Measurements from ENCODE around the gene MYO7B. TPM values are rescaled to one million over a fixed set of nuclear protein-coding genes. Genes with fewer than 3 reads are reported as not detected.

MYO7B gene
- total and polyA plus RNA-seq, 5 donors from 2014 or later = 0.12 TPM; not detected in 4

GRCh38 chr2:127619203-127619590 is 83.7 kb downstream of the MYO7B start:
- peaks cover 0 to 7% (median 5%) of the 10 kb centered on the region in 4 donors for H3K4me1 Mint-ChIP-seq
- H3K9me3 ChIP-seq (ENCODE audit: control insufficient read depth in 2 of 2, low read length in 2 of 2) = no peaks in the 10 kb centered on the region
- no peak overlapping the region for H3K27ac ChIP-seq (ENCODE audit: insufficient read depth, low read length, poor library complexity, severe bottlenecking)
- H3K4me3 Mint-ChIP-seq = no peak overlapping the region
- no peak for ATAC-seq (ENCODE audit: low read depth in 2 of 2)
- peaks cover 14% of the 10 kb centered on the region for H3K27me3 Mint-ChIP-seq
- no peaks in the 10 kb centered on the region for H3K36me3 ChIP-seq (ENCODE audit: control insufficient read depth, insufficient read depth, low read length)
- H3K9me3 Mint-ChIP-seq = no peaks in the 10 kb centered on the region
- H3K4me3 ChIP-seq (ENCODE audit: low read depth, low read length) = no peak overlapping the region
- peaks cover 3% of the 10 kb centered on the region for H3K36me3 Mint-ChIP-seq
- H3K27ac Mint-ChIP-seq = peak overlapping the region in 1 of 3 donors; percentile 59
- H3K27me3 ChIP-seq (ENCODE audit: control insufficient read depth, insufficient read depth, low read length) = no peaks in the 10 kb centered on the region
- DNase-seq = no peak
- no peaks in the 10 kb centered on the region for H3K4me1 ChIP-seq (ENCODE audit: control insufficient read depth, insufficient read depth, low read length, poor library complexity, severe bottlenecking)

- H3K27ac Mint-ChIP-seq = peak overlapping the region in 1 of 3 donors; percentile 59
- H3K4me1 Mint-ChIP-seq = peaks cover 0 to 7% (median 5%) of the 10 kb centered on the region in 4 donors
- ATAC-seq (ENCODE audit: low read depth in 2 of 2) (no peak), DNase-seq (no peak)
- Histone ChIP-seq H3K9me3 (ENCODE audit: control insufficient read depth in 2 of 2, low read length in 2 of 2) (no peaks in the 10 kb centered on the region), H3K4me1 (ENCODE audit: control insufficient read depth, insufficient read depth, low read length, poor library complexity, severe bottlenecking) (no peaks in the 10 kb centered on the region), H3K4me3 (ENCODE audit: low read depth, low read length) (no peak overlapping the region), H3K27me3 (ENCODE audit: control insufficient read depth, insufficient read depth, low read length) (no peaks in the 10 kb centered on the region), H3K27ac (ENCODE audit: insufficient read depth, low read length, poor library complexity, severe bottlenecking) (no peak overlapping the region), H3K36me3 (ENCODE audit: control insufficient read depth, insufficient read depth, low read length) (no peaks in the 10 kb centered on the region)
- H3K4me3 Mint-ChIP-seq = no peak overlapping the region
- H3K27me3 Mint-ChIP-seq = peaks cover 14% of the 10 kb centered on the region
- peaks cover 3% of the 10 kb centered on the region for H3K36me3 Mint-ChIP-seq
- no peaks in the 10 kb centered on the region for H3K9me3 Mint-ChIP-seq
Observed at GRCh38 chr2:127619877-127620705, 84.6 kb downstream of the MYO7B start.

- ATAC-seq (ENCODE audit: low read depth in 2 of 2) (no peak), DNase-seq (no peak)
- Histone ChIP-seq H3K4me1 (ENCODE audit: control insufficient read depth, insufficient read depth, low read length, poor library complexity, severe bottlenecking) (no peaks in the 10 kb centered on the region), H3K36me3 (ENCODE audit: control insufficient read depth, insufficient read depth, low read length) (no peaks in the 10 kb centered on the region), H3K9me3 (ENCODE audit: control insufficient read depth in 2 of 2, low read length in 2 of 2) (no peaks in the 10 kb centered on the region), H3K27ac (ENCODE audit: insufficient read depth, low read length, poor library complexity, severe bottlenecking) (no peak overlapping the region), H3K4me3 (ENCODE audit: low read depth, low read length) (no peak overlapping the region), H3K27me3 (ENCODE audit: control insufficient read depth, insufficient read depth, low read length) (no peaks in the 10 kb centered on the region)
- peaks cover 0 to 6% (median 4%) of the 10 kb centered on the region in 4 donors for H3K4me1 Mint-ChIP-seq
- H3K36me3 Mint-ChIP-seq = peaks cover 3% of the 10 kb centered on the region
- H3K9me3 Mint-ChIP-seq = no peaks in the 10 kb centered on the region
- no peak overlapping the region for H3K4me3 Mint-ChIP-seq
- H3K27me3 Mint-ChIP-seq = peaks cover 11% of the 10 kb centered on the region
- no peak overlapping the region for H3K27ac Mint-ChIP-seq
Observed at GRCh38 chr2:127620866-127621265, 85.4 kb downstream of the MYO7B start.

GRCh38 chr2:127621981-127622431 is 86.5 kb downstream of the MYO7B start:
- H3K4me3 ChIP-seq (ENCODE audit: low read depth, low read length) = no peak overlapping the region
- no peak overlapping the region for H3K27ac ChIP-seq (ENCODE audit: insufficient read depth, low read length, poor library complexity, severe bottlenecking)
- no peaks in the 10 kb centered on the region for H3K9me3 ChIP-seq (ENCODE audit: control insufficient read depth in 2 of 2, low read length in 2 of 2)
- H3K27me3 ChIP-seq (ENCODE audit: control insufficient read depth, insufficient read depth, low read length) = no peaks in the 10 kb centered on the region
- H3K4me3 Mint-ChIP-seq = no peak overlapping the region
- ATAC-seq (ENCODE audit: low read depth in 2 of 2) (no peak), DNase-seq (no peak)
- no peaks in the 10 kb centered on the region for H3K36me3 ChIP-seq (ENCODE audit: control insufficient read depth, insufficient read depth, low read length)
- H3K4me1 Mint-ChIP-seq = peaks cover 0 to 4% (median 0%) of the 10 kb centered on the region in 4 donors
- H3K27ac Mint-ChIP-seq = no peak overlapping the region
- H3K36me3 Mint-ChIP-seq = peaks cover 3% of the 10 kb centered on the region
- peaks cover 2% of the 10 kb centered on the region for H3K27me3 Mint-ChIP-seq
- H3K4me1 ChIP-seq (ENCODE audit: control insufficient read depth, insufficient read depth, low read length, poor library complexity, severe bottlenecking) = no peaks in the 10 kb centered on the region
- no peaks in the 10 kb centered on the region for H3K9me3 Mint-ChIP-seq

GRCh38 chr2:127622561-127623387 is 87.3 kb downstream of the MYO7B start:
- no peak for ATAC-seq (ENCODE audit: low read depth in 2 of 2)
- Histone ChIP-seq H3K27me3 (ENCODE audit: control insufficient read depth, insufficient read depth, low read length) (no peaks in the 10 kb centered on the region), H3K4me1 (ENCODE audit: control insufficient read depth, insufficient read depth, low read length, poor library complexity, severe bottlenecking) (no peaks in the 10 kb centered on the region), H3K36me3 (ENCODE audit: control insufficient read depth, insufficient read depth, low read length) (no peaks in the 10 kb centered on the region), H3K9me3 (ENCODE audit: control insufficient read depth in 2 of 2, low read length in 2 of 2) (no peaks in the 10 kb centered on the region), H3K27ac (ENCODE audit: insufficient read depth, low read length, poor library complexity, severe bottlenecking) (no peak overlapping the region), H3K4me3 (ENCODE audit: low read depth, low read length) (no peak overlapping the region)
- Mint-ChIP-seq H3K4me1 (peaks cover 0 to 3% (median 0%) of the 10 kb centered on the region in 4 donors), H3K9me3 (no peaks in the 10 kb centered on the region), H3K27me3 (no peaks in the 10 kb centered on the region), H3K27ac (peak overlapping the region in 1 of 3 donors; percentile 60), H3K36me3 (peaks cover 3% of the 10 kb centered on the region), H3K4me3 (no peak overlapping the region)
- DNase-seq = no peak

- Histone ChIP-seq H3K27ac (ENCODE audit: insufficient read depth, low read length, poor library complexity, severe bottlenecking) (no peak overlapping the region), H3K9me3 (ENCODE audit: control insufficient read depth in 2 of 2, low read length in 2 of 2) (no peaks in the 10 kb centered on the region), H3K36me3 (ENCODE audit: control insufficient read depth, insufficient read depth, low read length) (no peaks in the 10 kb centered on the region), H3K4me1 (ENCODE audit: control insufficient read depth, insufficient read depth, low read length, poor library complexity, severe bottlenecking) (no peaks in the 10 kb centered on the region), H3K4me3 (ENCODE audit: low read depth, low read length) (no peak overlapping the region), H3K27me3 (ENCODE audit: control insufficient read depth, insufficient read depth, low read length) (no peaks in the 10 kb centered on the region)
- no peak for ATAC-seq (ENCODE audit: low read depth in 2 of 2)
- H3K4me1 Mint-ChIP-seq = no peaks in the 10 kb centered on the region
- no peaks in the 10 kb centered on the region for H3K9me3 Mint-ChIP-seq
- H3K4me3 Mint-ChIP-seq = no peak overlapping the region
- no peaks in the 10 kb centered on the region for H3K27me3 Mint-ChIP-seq
- H3K36me3 Mint-ChIP-seq = peaks cover 1% of the 10 kb centered on the region
- no peak for DNase-seq
- no peak overlapping the region for H3K27ac Mint-ChIP-seq
Observed at GRCh38 chr2:127623388-127624319, 88.2 kb downstream of the MYO7B start.

GRCh38 chr2:127624320-127624755 is 88.9 kb downstream of the MYO7B start:
- no peak for ATAC-seq (ENCODE audit: low read depth in 2 of 2)
- Mint-ChIP-seq H3K27ac (no peak overlapping the region), H3K27me3 (no peaks in the 10 kb centered on the region), H3K4me1 (no peaks in the 10 kb centered on the region), H3K9me3 (no peaks in the 10 kb centered on the region), H3K36me3 (no peaks in the 10 kb centered on the region), H3K4me3 (no peak overlapping the region)
- Histone ChIP-seq H3K27me3 (ENCODE audit: control insufficient read depth, insufficient read depth, low read length) (no peaks in the 10 kb centered on the region), H3K9me3 (ENCODE audit: control insufficient read depth in 2 of 2, low read length in 2 of 2) (no peaks in the 10 kb centered on the region), H3K27ac (ENCODE audit: insufficient read depth, low read length, poor library complexity, severe bottlenecking) (no peak overlapping the region), H3K4me3 (ENCODE audit: low read depth, low read length) (no peak overlapping the region), H3K36me3 (ENCODE audit: control insufficient read depth, insufficient read depth, low read length) (no peaks in the 10 kb centered on the region), H3K4me1 (ENCODE audit: control insufficient read depth, insufficient read depth, low read length, poor library complexity, severe bottlenecking) (no peaks in the 10 kb centered on the region)
- no peak for DNase-seq
